Stimulated activated naive CD8-positive, alpha-beta T cell treated with anti-CD3 and anti-CD28 coated beads, Interleukin-15, Interleukin-2, amounts not matched to agents 100 U/mL and 50 U/mL, for 24 hours (primary cell): ENCODE measurements around the gene LECT2.
A peak's percentile ranks its signal among the peaks of the same experiment; 100 is the strongest.

ENCODE experiments used
- ATAC-seq: fragments of 150-1000 bp; cut with Tn5 transposase; one replicate; pipeline ENCODE4 v1.10.0; 2021
- DNase-seq: peaks from one replicate; pipeline ENCODE4 v3.0.0; 2021

LECT2 gene

DNA sequence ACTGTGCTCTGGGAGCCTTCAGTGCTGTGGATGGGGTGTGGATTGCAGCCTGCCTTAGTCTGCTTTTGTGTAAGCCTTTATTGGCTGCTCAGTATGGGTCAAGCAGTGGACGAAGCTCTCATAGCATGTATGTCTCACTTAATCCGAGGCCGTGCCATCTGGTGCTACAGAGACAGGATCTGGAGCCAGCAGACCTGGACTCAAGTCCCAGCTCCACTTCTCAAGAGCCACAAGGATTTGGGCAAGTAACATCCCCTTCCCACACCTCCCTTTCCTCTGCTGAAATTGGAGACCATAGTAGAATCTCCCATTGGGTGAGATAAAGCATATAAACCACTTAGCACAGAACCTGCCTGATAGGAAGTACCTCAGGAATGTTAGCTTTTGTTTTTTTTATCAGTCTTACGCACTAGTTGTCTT is 23.4 kb upstream of the LECT2 start:
- DNase-seq (no peak), ATAC-seq (no peak)

DNA sequence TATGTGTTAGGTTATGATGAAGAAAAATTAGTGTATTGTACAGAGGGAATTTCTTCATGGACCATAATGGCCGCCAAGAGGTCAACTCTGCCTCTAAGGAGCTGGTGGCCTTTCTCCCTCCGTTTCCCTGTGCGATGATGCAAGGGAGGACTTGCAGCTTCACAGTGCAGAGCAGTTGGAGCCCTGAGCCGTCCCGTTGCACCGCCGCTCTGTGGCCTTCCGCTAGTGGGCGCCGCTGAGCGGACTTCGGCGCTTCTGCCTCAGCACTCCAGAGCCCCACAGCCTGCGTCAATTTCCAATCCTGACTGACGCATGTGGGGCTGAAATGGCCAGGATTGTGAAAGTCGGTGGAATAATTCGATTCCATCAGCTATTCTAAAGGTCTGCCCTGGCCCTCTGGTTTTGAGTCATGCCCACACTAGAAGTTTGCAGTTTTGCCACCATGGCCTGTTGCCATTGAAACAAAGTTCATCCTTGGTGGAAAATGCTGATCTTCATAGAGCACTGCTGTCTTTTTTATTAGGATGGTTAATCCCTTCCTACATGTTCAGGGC is 22.7 kb upstream of the LECT2 start:
- DNase-seq: peak; percentile 63
- peak; percentile 71 for ATAC-seq

GRCh38 chr5:135976216-135976615 is 21.4 kb upstream of the LECT2 start:
- DNase-seq (no peak), ATAC-seq (no peak)

GRCh38 chr5:135975122-135975521 is 20.3 kb upstream of the LECT2 start:
- ATAC-seq (no peak), DNase-seq (no peak)

- no peak for ATAC-seq
- DNase-seq: no peak
Observed at GRCh38 chr5:135974021-135974600, 19.3 kb upstream of the LECT2 start.

DNA sequence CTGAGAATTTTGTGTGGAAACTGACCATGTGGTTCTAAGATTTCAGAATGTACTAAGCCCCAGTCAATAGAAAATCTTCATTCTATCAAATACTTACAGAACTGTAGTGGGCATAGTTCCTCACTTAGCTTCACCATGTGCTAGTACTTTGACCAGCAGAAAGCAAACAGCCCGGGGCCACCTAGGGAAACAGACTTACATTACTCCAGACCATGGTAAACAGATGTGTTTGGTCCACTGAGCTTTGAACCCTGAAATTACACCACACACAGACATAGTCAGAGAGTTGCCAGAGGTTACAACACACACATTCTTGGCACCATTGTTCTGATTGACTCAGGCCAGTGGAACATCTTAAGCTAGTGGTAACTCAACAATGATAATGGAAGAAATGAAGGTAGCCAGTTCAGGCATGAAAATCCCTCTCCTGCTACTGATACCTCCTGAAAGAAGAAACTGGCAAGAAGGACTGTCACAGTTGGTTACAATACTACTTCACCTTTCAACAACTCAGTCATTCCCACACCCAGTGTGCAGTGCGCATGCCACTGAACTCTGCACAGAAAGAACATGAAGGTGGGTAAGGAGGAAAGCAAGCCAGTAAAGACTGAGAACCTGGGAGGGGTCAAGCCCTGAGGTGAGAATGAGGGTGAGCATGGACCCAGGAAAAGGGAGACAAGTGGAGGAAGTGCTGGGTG is 18.7 kb upstream of the LECT2 start:
- DNase-seq: no peak
- no peak for ATAC-seq

GRCh38 chr5:135971701-135972100 is 16.9 kb upstream of the LECT2 start:
- DNase-seq (no peak), ATAC-seq (no peak)

DNA sequence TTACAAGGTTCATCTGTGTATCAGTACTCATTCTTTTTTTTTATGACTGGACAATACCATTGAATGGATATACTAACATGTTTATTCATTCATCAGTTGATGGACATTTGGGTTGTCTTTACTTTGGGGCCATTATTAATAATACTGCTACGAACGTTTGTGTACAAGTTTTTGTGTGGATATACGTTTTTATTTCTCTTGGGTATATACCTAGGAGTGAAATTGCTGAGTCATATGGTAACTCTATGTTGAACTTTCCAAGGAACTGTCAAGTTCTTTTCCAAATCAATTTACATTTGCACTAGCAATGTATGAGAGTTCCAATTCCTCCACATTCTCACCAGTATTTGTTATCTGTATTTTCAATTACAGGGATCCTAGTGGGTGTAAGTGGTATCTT is 12.0 kb upstream of the LECT2 start:
- DNase-seq (no peak), ATAC-seq (no peak)

DNA sequence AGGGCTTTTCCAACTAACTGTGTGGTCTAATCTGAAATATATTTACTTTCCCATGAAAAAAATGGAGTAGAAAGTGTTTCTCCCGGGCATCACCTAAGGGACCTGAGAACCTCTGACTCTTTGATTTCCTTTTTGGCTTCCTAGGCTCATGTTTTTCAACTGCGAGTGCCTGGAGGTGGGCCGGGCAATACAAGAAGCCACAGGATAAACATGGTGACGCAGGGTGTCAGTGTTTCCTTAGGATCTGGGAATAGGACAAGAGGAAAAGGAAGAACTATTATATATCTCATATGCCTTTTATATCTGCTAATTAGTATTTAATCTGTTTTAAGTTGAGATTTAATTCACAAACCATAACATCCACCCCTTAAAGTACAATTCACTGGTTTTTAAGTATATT is 11.4 kb upstream of the LECT2 start:
- no peak for DNase-seq
- ATAC-seq: no peak

- ATAC-seq (no peak), DNase-seq (no peak)
Observed at GRCh38 chr5:135965504-135965903, 10.7 kb upstream of the LECT2 start.

- no peak for DNase-seq
- no peak for ATAC-seq
Observed at GRCh38 chr5:135964670-135965320, 10.0 kb upstream of the LECT2 start.

- DNase-seq: no peak
- no peak for ATAC-seq
Observed at GRCh38 chr5:135955525-135955924, 742 bp upstream of the LECT2 start.

GRCh38 chr5:135953850-135954249 is 933 bp downstream of the LECT2 start:
- no peak for ATAC-seq
- DNase-seq: no peak

- no peak for ATAC-seq
- no peak for DNase-seq
Observed at GRCh38 chr5:135952683-135953082, 2.1 kb downstream of the LECT2 start.

DNA sequence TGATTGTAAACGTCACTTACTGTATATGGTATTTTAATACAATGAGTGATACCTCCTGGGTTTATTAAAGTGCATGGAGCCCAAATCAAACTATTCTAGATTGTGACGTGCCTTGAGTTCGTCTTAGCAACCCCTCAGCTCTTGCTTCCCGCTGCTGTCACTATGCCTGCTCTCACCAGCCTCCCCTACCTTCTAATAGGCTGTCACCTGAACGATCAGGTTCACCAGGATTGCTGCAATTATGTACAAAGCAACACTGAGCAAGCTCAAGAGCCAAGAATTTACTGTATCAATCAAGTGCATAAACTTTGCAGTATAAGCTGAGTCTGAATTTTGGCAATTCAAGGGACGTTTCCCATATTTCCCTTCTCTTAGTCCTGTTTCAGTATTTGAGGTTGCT is 3.0 kb downstream of the LECT2 start:
- ATAC-seq: no peak
- DNase-seq: no peak

GRCh38 chr5:135951257-135951656 is 3.5 kb downstream of the LECT2 start:
- no peak for DNase-seq
- ATAC-seq: no peak

- DNase-seq (no peak), ATAC-seq (no peak)
Observed at GRCh38 chr5:135950611-135951010, 4.2 kb downstream of the LECT2 start.

GRCh38 chr5:135944967-135945560 is 9.7 kb downstream of the LECT2 start:
- no peak for ATAC-seq
- DNase-seq: peak; percentile 27

- ATAC-seq (no peak), DNase-seq (no peak)
Observed at GRCh38 chr5:135944564-135944963, 10.2 kb downstream of the LECT2 start.

DNA sequence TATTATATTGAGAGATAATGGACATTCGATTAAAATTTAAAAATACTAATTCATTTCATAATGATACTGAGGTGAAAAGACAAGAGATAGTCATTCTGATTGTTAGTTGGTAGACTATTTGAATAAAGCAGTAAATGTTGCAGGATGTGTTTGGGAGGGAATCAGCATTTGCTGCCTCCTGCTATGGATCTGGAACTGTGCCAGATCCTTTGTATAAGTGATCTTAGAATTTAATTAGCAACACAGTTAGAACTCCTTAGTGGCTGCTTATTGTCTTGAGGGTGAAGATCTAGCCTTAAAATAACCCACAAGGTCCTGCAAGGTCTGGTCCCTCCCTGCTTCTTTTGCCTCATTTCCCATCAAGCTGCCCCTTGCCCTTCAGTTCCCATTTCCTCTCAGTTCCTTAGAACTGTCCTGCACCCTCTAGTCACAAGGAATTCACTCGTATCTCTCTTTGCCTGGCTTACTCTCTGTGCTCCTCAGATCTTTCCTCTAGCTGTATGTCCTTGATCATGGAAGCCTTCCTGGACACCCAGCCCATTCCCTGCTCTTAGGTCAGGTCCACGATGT is 12.5 kb downstream of the LECT2 start:
- no peak for DNase-seq
- no peak for ATAC-seq

GRCh38 chr5:135941711-135942110 is 13.1 kb downstream of the LECT2 start:
- DNase-seq (no peak), ATAC-seq (no peak)

- DNase-seq (no peak), ATAC-seq (no peak)
Observed at GRCh38 chr5:135937245-135937911, 17.4 kb downstream of the LECT2 start.
